COLO829 (cell line): ENCODE results near the gene SMYD3.
"Not testable (repeated sequence)": the region's sequence is repeated elsewhere in the genome, so short reads cannot be mapped to it uniquely, and the experiment has no call there.

Experiments used
- DNase-seq: peaks from one replicate; pipeline ENCODE4 v3.0.0; 2012; ENCODE audit warnings: low spot score

The SMYD3 gene

DNA sequence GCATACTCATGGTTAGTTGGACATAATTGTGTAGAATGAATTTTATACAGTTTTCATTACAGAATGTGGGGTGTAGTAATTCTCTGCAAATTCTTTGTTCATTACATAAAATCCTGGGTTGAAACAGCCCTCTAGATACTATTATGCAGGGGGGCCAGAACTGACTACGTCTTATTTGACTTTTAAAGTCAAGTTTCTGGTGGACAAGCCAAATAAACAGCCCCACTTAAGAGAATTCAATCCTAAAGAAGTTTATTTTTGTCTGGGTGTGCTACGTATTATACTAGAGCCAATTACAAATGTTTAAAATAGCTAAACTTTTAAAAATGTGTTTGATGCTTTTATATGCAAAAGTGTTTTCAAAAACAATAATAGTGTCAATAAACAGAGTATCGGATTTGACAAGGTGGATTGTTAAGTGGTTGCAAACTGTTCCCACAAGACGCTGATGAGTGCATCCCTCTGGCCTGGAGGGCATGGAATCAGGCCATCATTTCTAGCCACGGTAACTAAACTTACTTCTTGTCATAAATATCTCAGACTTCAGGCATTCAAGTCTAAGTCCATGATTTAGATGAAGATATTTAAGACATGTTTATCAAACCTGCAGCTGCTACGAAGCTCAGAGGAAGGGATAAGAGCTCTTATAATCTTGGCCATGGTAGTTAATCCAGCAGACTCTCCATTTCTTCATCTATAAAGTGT, 706.0 kb downstream of the SMYD3 start:
- no peak for DNase-seq

GRCh38 chr1:245798349-245798711, 708.7 kb downstream of the SMYD3 start:
- no peak for DNase-seq

GRCh38 chr1:245797592-245798348, 709.3 kb downstream of the SMYD3 start:
- no peak for DNase-seq

DNA sequence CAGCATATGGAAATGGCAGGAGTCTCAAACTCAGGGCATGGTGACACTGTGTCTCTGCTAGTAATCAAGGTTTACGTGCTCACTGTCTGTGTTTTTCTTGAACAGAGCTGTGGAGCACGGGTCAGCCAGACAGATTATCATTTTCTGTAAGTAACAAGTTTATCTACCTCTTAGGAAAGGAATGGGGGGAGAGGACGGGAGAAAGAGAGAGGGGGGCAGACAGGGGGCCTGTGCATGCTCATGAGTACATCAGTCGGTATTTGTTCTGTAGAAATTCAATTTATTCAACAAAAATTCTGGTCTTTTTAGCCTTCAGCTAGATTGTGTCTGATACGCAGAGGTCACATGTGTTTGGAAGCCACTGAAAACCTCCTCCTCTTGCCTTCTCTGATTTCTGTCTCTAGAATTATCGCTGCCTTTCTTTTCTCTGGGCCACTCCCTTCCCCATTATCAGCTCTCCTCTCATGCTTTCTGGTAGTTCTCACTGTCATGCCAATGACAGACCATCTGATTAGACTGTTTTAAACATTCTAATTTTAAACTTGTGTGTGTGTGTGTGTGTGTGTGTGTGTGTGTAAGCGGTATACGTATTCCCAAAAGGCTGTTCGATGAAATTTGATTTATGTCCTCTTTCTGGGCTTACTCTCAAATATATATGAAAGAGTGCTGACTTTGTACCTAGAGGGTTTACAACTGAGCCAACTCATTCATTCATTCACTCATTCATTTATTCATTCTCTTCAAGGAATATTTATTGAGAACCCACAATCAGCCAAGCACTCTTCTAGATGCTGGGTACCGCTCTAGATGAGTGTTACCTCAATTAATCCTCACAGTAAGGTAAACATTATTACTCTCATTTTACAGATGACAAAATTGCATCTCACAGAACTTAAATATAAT, 715.4 kb downstream of the SMYD3 start:
- no peak for DNase-seq

DNA sequence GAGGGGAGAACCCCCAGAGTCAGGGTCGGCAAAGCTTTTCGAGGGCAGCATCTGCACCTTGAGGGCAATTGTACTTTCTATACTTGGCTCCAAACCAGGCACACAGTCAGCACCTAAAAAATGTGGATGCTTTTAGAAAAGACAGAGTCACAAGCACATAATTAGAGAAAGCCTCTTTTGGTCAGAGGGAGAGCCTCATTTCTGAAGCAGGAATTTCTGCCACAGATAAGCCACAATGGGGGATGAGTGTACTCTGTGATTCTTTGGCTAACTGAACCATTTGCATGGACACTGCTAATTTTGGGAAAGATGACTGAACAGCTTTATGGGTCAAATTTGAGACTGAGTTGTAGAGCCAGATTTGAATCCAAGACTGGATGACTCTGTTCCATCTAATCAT, 716.6 kb downstream of the SMYD3 start:
- no peak for DNase-seq

- DNase-seq = no peak
Observed at GRCh38 chr1:245788886-245789285, 718.2 kb downstream of the SMYD3 start.

GRCh38 chr1:245788269-245788668, 718.8 kb downstream of the SMYD3 start:
- peak; percentile 28 for DNase-seq

- no peak for DNase-seq
Observed at GRCh38 chr1:245786948-245787347, 720.1 kb downstream of the SMYD3 start.

- no peak for DNase-seq
Observed at GRCh38 chr1:245779797-245780755, 727.0 kb downstream of the SMYD3 start.

GRCh38 chr1:245777752-245778151, 729.3 kb downstream of the SMYD3 start:
- DNase-seq = no peak

DNA sequence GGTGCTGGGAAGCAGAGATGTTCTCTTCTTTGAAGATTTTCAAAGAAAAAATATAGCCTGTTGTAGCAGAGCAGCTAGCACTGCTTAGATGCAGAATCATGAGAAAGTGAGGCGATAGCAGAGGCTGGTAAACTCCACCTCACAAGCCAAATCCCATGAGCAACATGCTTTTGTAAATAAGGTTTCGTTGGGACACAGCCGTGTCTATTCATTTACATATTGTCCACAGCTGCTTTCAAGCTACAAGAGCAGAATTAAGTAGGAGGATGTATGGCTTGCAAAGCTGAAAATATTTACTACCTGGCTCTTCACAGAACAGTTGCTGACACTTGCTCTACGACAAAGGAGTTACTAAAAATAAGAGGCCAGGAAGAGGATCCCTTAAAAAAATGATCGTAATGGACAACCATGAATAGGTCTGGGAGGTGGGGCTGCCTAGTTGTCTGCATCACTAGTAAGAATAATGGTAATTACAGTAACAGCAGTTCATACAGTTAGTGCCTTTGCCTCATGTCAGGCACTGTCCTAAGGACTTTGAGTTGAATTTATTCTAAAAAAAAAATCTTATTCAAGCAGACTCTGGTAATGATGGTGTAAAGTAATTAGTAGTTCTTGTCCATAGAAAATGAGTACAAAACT, 730.3 kb downstream of the SMYD3 start:
- DNase-seq = no peak

DNA sequence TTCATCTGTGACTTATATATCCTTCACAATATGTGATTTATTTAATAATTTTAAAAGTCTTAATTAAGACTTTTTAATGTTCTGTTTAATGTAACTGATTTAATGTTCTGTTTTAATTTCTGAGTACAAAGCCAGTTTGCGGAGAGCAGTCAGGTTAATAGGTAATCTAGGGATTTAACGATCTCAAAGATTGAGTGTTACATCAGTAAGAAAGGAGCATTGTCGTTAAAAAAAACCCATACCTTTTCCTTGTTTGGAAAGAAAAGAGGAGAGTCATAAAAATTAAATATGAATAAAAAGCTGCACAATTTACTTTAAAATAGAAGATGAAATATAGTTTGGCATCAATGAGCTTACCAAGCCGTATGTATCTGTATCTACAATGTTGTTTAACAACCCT, 730.9 kb downstream of the SMYD3 start:
- DNase-seq = no peak

GRCh38 chr1:245774931-245775330, 732.1 kb downstream of the SMYD3 start:
- DNase-seq = not testable (repeated sequence)

DNA sequence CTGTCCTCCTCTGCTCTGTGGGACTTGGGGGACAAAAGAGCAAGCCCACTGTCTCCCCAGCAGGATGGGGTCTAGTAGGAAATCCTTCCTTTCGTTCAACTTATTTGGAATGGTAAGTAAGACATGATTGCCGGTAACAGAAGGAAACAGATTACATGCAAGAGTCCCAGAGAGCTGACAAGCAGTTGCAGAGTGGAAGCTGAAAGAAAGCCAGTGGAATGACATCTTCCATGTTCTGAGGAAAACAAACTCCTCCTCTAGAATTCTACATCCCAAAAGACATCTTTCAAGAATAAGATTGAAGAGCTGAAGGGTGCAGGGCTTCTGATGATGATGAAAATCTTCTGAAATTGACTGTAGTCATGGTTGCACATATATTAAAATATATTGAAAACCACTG, 732.9 kb downstream of the SMYD3 start:
- no peak for DNase-seq

DNA sequence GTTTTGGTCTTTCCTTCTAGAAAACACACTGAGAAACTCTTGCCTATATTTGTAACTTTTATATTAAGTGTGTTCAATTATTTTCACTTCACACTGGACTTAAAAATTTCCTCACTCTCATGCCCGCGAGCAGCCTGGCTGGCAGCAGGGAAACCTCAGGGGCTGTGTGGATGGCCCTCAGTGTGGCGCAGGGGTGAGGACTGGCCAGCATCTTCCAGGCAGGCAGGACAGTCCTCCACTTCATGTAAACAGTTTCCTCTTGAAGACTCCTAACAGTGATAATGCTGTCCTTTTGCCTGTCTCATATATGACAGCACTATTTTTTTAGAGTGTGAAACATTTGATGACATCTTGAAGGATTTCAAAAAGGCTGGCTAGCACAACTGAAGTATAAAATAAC, 733.7 kb downstream of the SMYD3 start:
- DNase-seq = no peak

DNA sequence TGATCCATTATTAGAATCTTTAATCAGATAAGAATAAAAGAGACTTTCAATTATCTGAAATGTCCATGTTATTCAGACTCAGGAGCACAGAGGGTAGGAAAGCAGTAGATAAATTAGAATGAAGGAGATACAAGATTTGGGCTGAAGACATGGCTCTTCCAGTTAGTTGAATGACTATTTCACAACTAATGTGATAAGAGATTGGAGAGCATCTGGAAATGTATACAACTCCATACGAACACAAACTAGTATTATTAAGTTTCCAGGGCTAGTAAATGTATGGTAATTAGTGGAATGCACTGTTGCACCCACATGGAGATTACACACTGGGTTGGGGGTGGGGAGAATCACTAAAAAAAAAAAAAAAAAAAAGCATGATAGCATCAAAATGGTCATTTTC, 734.3 kb downstream of the SMYD3 start:
- DNase-seq = no peak

DNA sequence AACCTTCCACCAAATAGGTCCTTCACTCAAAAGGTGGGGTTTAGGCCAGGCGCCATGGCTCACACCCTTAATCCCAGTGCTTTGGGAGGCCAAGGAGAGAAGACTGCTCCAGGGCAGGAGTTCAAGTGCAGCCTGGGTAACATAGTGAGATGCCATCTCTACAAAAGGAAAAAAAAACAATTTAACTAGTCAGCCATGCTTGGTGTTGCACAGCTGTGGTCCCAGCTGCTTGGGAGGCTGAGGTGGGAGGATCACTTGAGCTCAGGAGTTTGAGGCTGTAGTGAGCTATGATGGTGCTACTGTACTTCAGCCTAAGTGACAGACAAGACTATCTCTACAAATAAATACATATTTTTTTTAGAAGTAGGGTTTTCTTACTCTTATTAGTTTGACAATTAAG, 734.8 kb downstream of the SMYD3 start:
- DNase-seq = no peak

DNA sequence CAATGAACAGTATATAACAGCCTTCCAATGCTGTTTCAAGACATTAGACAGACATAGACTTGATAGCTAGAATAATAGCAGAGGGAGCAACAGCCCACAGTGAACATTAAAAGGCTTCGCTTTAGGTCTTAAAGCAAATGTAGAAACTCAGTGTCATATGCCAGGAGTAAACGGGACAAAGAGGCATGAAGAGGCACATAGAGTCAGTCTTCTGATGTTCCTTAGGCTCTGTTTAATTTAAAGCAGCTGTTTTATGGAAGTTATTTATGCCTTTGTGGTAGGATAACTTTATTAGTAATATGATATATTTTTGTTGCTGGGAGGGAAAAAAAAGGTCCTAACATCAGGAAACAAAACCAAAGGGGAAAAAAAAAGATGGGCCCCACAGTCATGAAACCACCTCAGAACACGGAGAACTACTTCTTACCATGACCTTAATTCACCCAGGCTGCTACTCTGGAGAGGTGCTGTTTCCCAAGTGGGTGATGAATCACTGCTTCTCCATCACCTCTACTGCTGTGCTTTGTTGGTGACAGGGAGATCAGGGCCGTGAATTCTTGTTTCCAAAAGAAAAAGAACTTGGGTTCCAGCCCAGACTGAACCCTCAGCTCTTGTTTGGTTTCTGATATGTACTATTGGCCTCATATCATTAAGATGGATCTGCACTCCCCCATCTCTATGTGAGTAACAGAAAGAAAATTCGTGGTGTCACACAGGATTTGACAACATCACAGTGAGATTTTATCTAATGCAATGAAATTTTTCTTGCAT, 735.4 kb downstream of the SMYD3 start:
- DNase-seq = no peak

DNA sequence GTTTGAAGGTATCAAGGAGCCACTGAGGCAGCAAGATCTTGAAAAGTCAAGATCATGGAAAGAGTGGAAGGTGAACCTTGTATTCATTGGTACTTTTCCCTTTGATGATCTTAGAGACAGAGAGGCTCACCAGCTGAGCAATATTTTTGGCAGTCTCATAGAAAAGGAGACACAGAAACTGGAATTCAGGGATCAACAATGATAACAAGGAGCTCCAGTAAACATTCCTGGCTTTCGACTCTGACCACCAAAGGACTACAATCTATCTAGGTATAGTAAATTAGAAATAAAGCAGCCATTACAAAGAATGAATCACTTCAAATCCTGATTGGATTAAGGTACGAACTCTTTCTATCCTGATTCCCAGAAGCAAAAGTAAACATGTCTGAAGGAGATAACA, 736.9 kb downstream of the SMYD3 start:
- DNase-seq = no peak

DNA sequence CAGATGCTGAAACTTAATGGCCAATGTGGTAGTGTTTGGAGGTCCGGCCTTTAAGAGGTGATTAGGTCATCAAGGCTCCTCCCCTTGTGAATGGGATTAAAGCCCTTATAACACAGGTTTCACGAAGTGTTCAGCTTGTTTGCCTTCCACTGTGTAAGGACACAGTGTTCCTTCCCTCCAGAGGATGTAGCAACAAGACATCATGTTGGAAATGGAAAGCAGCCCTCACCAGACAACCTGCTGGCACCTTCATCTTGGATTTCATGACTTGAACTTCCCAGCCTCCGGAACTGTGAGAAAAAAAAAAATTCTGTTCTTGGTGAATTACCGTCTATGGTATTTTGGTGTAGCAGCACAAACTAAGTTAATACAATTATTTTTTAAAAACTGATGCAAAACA, 738.5 kb downstream of the SMYD3 start:
- no peak for DNase-seq
